LNCAP (cell line): ENCODE results near the gene SH3BGRL2.
A peak's percentile ranks its signal among the peaks of the same experiment; 100 is the strongest.

Experiments used
- CTCF ChIP-seq: fragments of 450-650 bp; IDR thresholded peaks from 2 replicates; pipeline ENCODE4 v1.5.1; 2017; ENCODE audit warnings: mild to moderate bottlenecking

Gene SH3BGRL2

GRCh38 chr6:79630883-79631692 is at the start of gene SH3BGRL2:
Gene SH3BGRL2, plus strand, starts transcription at chr6:79631329. Its CDS starts 133 bp downstream, at chr6:79631462.
- TF ChIP-seq CTCF: no peak

DNA sequence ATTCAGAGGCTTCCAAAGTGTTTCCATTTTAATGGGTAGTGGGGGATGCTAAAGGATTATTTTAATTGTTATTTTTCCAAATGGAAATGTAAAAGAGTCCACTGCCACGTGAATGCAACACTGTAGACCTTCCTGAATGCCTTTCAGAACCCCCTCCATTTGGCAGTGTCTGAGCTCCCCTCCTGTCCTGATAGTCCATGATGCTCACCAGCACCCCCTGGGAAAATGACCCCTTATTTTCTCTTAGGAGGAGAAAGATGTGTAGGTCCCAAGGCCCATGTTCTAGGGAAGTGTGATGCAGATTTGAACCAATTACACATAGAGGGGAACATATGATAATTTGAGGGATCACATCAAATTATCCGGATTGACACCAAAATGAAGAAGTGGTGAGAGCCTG is 46.8 kb upstream of the SH3BGRL2 start:
- no peak for TF ChIP-seq CTCF

GRCh38 chr6:79586548-79586947 is 44.6 kb upstream of the SH3BGRL2 start:
- peak; percentile 43 for TF ChIP-seq CTCF

- TF ChIP-seq CTCF: no peak
These were observed 41.4 kb upstream of the SH3BGRL2 start for GRCh38 chr6:79589701-79590100.

DNA sequence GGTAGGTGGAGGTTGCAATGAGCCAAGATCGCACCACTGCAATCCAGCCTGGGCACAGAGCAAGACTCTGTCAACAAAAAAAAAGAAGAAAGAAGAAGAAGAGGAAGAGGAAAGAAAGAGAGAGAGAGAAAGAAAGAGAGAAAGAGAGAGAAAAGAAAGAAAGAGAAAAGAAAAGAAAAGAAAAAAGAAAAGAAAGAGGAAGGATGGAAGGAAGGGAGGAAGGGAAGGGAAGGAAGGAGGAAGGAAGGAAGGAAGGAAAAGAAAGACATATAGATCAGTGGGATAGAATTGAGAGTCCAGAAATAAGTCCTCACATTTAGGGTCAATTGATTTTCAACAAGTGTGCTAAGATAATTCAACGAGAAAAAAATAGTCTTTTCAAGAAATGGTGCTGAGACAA is 34.0 kb upstream of the SH3BGRL2 start:
- TF ChIP-seq CTCF: no peak

- no peak for TF ChIP-seq CTCF
These were observed 33.1 kb upstream of the SH3BGRL2 start for GRCh38 chr6:79598012-79598411.

GRCh38 chr6:79599725-79600259 is 31.3 kb upstream of the SH3BGRL2 start:
- no peak for TF ChIP-seq CTCF
